Left renal cortex interstitium (tissue), 4 donors: Measurements from ENCODE around the gene NT5C1A. TPM values are rescaled to one million over a fixed set of nuclear protein-coding genes. Genes with fewer than 3 reads are reported as not detected.

Experiments
- DNase-seq, 4 donors: peaks; one replicate each; pipeline ENCODE4 v3.0.0-alpha.2; 2013; ENCODE audit warnings: low read depth in 4 of 4, low spot score in 2 of 4, missing footprints in 1 of 4
- polyA plus RNA-seq, 4 donors: library from polyadenylated mRNA; unstranded; fragments of 120-200 nt; gene quantifications; one replicate each; pipeline ENCODE4 v1.2.1, GENCODE V29; 2013; ENCODE audit not compliant: insufficient read length in 4 of 4

Gene NT5C1A
- 1 to 10 TPM in 1 of 4 donors, under 1 TPM in 3; 0.27 to 1.1 (median 0.32) TPM for polyA plus RNA-seq

DNA sequence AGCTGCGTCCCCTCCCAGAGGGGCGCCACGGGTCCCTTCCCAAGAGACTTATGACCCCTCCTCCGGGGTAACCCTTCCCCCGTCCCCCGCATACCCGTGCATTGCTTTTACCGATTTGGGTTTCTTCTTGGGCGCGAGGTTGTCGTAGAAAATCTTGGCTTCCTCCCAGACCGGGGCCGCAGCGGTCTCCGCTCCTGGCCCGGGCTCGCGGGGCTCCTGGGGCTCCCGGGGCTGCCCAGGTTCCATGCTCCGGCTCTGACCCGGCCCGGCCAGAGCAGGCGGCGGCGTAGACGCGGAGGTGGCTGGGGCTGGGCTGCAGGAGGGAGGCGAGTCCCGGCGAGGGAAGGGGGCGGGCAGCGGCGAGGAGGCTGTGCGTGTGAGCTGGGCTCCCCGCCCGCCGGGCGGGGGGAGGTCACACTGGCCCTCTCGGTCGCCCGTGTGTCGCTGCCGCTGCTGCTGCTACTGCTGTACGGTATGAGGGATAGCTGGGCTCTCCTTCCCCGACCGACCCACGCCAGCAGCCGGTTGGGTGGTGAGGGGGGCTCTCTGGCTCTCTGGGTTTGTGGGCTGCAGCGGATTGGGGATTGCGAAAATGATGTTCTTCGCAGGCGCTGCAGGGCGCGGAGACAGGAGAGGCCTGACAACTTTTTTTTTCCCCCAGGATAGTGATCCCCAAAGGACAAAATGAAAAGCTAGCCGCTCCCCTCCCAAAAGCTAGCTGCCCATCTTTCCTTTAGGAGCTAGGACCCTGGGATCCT is at the start of gene NT5C1A:
Gene NT5C1A, minus strand, starts transcription at position 315 of the 758 bp plus-strand sequence. Its CDS starts 69 bp downstream, at position 246.
- no peak for DNase-seq

DNA sequence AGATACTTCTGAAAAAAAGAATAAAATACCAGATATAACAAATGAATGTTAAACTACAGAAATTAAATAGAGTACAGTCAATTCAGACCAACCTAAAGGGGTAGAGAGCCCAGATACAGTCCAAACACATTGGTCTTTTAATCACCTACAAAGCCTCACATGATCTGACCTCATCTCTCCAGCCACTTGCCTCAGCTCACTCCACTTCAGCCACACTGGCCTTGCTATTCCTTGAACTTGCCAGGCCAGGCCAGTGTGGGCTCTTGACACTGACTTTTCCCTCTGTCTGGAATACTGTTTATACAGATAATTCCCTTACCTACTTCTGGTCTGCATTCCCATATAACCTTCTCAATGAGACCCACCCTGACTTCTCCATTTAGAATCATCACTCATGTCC is 49.8 kb upstream of the NT5C1A start:
- no peak for DNase-seq

DNA sequence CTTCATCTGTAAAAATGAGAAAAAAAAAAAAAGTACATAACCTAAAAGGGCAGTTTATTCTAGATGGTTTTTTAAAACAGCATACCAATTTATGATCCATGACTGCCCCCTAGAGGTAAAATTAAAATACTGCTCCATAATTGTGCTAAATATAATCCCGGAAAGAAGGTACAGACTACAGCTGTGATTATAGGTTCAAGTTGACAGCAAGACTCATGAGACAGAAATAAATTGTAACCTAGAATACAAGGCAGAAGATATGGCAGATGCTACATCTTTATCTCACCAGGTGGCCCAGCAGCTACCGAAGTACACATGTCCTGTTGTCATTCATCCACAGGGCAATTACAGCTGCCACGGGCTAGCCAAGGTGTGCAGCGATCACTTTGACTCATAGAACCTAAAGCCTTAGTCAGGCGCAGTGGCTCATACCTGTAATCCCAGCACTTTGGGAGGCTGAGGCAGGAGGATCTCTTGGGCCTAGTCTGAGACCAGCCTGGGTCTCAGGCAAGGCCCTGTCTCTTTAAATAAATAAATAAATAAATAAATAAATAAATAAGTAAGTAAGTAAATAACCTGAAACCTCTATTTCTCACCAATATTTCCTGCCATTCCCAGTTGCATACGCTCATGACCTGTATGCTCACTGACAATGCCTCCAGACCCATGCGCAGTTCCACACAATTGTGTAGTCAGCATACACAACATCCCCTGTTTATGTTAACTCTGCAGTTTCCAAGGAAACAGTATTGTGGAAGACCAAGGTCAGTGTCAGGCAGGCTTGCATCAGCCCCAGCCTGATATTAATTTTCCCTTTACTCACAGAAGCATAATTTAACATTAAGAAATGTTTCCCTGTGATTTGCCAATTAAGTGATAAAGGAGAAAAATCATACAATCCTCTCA is 48.4 kb upstream of the NT5C1A start:
- peak; percentile 27 to 59 (median 43) for DNase-seq

GRCh38 chr1:39717809-39718208 is 45.9 kb upstream of the NT5C1A start:
- DNase-seq: no peak

- DNase-seq: no peak
Measured at GRCh38 chr1:39713557-39713956, 41.6 kb upstream of the NT5C1A start.

- DNase-seq: no peak
Measured at GRCh38 chr1:39711966-39712340, 40.0 kb upstream of the NT5C1A start.

- DNase-seq: no peak
Measured at GRCh38 chr1:39711104-39711965, 39.4 kb upstream of the NT5C1A start.

DNA sequence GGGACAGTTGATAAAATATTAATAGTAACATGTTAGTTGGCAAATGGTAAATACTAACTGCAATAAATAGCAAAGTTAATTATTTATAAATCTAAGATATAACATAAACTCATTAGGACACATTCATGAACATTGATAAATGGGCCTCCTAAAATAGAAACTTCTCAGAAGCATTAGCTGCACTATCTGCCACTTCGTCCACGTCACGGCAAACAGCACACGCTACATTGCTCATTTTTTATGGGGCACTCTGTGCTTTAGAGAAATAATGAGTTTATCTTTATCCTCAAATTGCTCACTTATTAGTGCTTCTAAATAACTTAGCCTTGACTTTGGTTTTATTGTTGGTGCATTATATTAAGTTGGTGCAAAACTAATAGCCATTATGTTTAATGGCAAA is 35.6 kb upstream of the NT5C1A start:
- no peak for DNase-seq

DNA sequence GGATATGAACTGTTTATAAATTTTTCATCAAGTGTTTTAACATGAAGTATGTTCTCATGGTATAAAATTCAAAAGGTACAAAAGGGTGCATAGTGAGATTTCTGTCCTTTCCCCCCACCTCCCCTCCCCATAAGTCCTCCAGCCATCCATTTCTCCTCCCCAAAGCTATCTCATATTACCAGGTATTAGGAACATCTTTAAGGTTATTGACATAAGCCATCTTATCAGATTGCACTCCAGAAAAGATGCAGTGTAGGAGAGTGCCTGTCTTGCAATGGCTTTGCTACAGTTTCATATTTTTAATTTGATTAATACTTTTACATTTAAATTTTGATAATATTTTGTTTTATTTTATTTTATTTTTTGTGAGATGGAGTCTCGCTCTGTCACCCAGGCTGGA is 32.9 kb upstream of the NT5C1A start:
- DNase-seq: no peak

- DNase-seq: no peak
Measured at GRCh38 chr1:39701049-39701439, 29.1 kb upstream of the NT5C1A start.

DNA sequence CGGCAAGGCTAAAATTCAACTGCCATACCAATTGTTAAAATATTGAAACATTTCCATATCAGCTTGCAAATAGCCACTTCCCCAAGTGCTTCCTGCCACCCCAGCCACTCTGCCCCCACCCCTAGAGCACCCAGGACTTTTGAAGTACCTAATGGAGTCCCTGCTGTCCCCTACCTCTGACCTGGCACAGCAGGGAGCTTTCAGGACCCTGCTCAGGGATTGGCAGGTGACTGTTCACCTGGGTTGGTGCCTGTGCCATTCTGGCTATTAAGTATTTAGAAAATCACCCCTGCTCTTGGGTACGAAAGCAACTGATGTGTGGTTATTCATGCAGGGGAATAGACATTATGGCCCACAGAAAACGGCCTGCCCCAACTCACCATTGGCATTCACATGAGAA is 28.4 kb upstream of the NT5C1A start:
- no peak for DNase-seq

GRCh38 chr1:39699419-39699818 is 27.5 kb upstream of the NT5C1A start:
- no peak for DNase-seq

- no peak for DNase-seq
Measured at GRCh38 chr1:39698568-39698967, 26.7 kb upstream of the NT5C1A start.

DNA sequence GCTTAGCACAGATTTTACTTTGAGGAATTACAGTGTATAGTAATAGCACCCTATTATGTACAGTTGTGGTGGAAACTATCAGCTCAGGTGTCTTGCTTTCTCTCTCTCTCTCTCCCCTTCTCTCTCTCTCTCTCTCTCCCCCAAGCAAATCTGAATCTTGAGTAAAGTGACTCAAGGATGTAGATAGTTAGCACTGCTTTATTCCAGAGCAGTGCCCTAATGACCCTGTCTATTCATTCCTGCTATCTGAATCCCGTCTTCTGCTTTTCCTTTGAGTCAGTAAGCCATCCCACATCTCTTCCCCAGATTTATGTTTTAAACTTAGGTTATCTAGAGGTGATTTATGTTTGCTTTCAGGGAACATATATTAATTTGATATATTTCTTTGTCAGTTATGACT is 24.5 kb upstream of the NT5C1A start:
- no peak for DNase-seq

GRCh38 chr1:39695016-39695415 is 23.1 kb upstream of the NT5C1A start:
- DNase-seq: no peak

DNA sequence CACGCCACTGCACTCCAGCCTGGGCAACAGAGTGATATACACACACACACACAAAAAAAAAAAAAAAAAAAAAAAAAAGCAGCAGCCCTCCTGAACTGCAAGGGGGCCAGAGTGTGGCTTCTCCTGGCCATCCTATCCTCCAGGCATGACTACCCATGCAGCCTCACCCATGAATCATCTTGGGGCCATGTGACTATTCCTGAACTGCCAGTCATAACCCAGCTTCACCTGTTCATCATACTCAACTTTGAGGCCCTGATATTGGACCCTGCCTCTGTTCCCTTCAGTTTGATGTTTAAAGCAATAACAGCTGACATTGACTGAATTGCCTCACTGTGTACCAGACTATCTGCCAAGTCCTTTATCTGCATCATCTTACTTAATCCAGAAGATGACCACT is 22.1 kb upstream of the NT5C1A start:
- DNase-seq: no peak

DNA sequence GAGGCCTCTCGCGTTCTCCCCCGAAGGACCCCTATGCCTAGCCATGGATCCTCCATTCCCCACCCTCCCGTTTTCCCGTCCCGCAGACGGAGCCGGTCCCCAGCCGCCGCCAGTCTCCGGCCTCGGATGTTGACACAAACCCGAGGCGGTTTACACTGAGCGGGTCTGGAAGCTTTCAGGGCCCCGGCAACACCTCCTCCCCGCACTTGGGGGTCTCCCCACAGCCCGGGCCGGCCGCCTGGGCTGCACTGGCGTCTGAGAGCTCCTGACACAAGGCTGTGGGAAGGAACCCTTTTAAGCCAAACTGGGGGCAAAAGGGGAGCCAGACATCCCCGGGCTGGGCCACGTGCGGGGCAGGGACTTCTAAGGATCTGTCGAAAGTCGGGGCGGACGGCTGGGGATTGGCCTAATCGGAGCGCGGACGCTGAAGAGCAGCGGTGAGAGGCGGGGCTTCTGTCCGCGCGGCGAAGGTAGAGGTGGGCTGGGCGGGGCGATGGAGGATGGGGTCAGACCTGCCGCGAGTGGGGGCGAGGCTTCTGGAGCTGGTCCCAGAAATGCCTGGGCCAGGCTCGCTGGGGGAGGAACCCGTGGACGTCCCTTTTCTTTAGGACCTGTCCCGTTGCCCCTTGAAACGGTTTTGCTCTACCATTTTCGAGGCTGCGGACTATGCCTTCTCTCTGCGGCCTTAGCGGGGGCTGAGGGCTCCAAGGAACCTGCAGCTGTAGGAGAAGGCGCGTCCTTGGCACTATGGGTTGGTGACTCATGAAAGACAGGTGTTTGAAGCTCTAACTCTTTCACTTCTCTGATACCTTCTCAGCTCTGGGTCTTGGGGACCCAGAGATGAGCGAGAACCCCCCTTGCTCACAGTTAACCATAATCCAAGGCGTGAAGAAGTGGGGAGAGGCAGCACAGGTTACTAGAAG is 20.5 kb upstream of the NT5C1A start:
- no peak for DNase-seq

GRCh38 chr1:39691383-39692151 is 19.7 kb upstream of the NT5C1A start, which contains the start of gene HPCAL4:
Gene HPCAL4 (minus strand): TSS chr1:39691433. CDS start chr1:39684603, 6,830 bp downstream.
- peak; percentile 50 to 89 (median 74) for DNase-seq
